ENCODE measurements around the gene OR6A2.

Gene OR6A2

GRCh38 chr11:6755953-6756347 lies 43.5 kb downstream of the OR6A2 start:
- no peak for DNase-seq (ENCODE audit: low read depth)

- no peak for DNase-seq (ENCODE audit: low read depth)
These were observed 44.1 kb downstream of the OR6A2 start for GRCh38 chr11:6755303-6755952.

GRCh38 chr11:6747097-6747668 lies 52.3 kb downstream of the OR6A2 start:
- DNase-seq (ENCODE audit: low read depth): no peak

- DNase-seq (ENCODE audit: low read depth): no peak
These were observed 52.9 kb downstream of the OR6A2 start for GRCh38 chr11:6746626-6747025.

- DNase-seq (ENCODE audit: low read depth): no peak
These were observed 53.3 kb downstream of the OR6A2 start for GRCh38 chr11:6746086-6746618.

- no peak for DNase-seq (ENCODE audit: low read depth)
These were observed 53.9 kb downstream of the OR6A2 start for GRCh38 chr11:6745465-6746015.

- no peak for DNase-seq (ENCODE audit: low read depth)
These were observed 54.5 kb downstream of the OR6A2 start for GRCh38 chr11:6745018-6745417.

GRCh38 chr11:6742260-6742659 lies 57.2 kb downstream of the OR6A2 start:
- no peak for DNase-seq (ENCODE audit: low read depth)

Data from GM04503 (cell line).